Endometrial microvascular endothelial cells (primary cell): ENCODE data around the gene TRAPPC3. TPM values are rescaled to one million over a fixed set of nuclear protein-coding genes. Genes with fewer than 3 reads are reported as not detected.
"Not testable (repeated sequence)": the region's sequence is repeated elsewhere in the genome, so short reads cannot be mapped to it uniquely, and the experiment has no call there.

Experiments
- in situ Hi-C: cut with HindIII; loops from 2 replicates; pipeline ENCODE4 v1.10.0; 2017; ENCODE audit warnings: low sequenced_read_pairs, low pct_unique_long_range_greater_than_20kb; ENCODE audit errors: inconsistent ontology term
- total RNA-seq: library from RNA; depleted of rRNA; stranded (reverse); fragments of >200 nt; gene quantifications from one replicate; pipeline ENCODE4 v1.2.3, GENCODE V29; 2015; ENCODE audit errors: inconsistent ontology term

TRAPPC3 gene
- total RNA-seq, 1 donor from 2014 or later, result 148 TPM

DNA sequence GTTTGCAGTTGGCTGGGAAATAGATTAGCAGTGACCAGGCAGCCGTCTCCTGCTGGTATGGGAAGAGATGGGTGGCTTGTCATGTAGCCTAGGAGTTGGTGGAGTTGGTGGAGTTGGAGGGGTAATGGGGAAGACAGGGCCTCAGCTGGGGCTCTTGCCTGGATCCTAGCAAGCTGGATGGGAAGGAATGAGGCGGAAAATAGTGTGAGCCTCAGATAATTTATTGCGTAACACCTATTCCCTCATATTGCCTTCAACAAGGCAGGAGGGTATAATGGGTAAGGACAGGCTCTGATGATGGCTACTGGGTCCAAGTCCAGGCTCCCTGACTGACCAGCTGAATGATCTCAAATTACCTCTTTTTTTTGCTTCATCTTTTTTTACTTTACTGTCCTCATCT, 19.2 kb upstream of the TRAPPC3 start:
- in situ Hi-C loops, result no loop called here

DNA sequence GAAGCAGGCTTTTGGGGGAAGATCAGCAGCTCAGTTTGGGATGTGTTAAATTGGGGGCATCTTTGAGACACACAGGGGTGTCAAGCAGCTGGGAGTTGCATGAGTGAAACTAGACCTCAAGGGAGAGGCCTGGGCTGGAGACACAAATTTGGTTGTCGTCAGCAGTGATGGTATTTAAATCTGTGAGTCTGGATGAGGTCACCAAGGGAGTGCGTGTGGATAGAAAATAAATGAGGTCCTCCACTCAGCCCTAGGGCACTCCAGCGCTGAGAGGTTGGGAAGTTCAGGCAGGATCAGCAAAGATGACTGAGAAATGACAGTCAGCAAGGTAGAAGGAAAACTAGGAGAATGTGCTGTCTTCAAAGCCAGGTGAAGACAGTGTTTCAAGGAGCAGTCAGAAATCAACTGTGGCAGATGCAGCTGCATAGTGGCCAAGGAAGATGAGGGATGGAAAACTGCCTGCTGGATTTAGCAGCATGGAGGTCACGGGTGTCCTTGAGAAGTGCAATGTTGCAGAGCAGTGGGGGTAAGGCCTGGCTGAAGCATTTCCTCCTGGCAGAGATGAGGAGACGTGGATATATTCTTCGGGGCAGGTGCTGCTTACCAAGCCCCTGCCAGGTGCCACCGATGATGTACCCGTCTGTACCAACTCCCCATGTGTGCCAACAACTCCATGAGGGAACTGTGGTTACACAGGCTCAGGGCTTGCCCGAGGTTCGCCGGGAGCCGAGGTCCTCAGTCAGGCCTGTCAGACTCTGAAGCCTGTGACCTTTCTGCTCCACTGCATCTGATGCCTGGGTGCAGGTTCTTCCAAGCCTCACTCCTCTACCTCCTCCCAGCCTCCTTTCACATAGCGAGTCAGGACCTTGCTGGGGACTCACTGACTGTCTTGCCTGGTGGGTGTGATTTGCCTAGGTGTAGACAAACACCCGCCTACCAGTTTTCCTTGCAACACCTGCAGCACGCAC, 17.9 kb upstream of the TRAPPC3 start:
- in situ Hi-C loops, result no loop called here

DNA sequence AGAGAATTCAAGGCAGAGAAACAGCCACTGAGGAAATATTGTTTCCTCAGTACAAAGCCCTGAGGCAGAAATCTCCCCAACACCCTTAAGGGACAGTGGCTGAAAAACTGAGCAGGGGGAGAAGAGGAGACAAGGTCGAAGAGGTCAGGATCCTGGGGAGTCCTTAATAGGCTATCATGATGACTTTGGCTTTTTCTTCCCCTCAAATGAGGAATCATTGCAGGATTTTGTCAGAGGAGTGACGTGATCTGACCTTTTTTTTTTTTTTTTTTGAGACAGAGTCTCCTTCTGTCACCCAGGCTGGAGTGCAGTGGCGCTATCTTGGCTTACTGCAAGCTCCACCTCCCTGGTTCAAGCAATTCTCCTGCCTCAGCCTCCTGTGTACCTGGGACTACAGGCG, 16.9 kb upstream of the TRAPPC3 start:
- in situ Hi-C loops, result no loop called here

DNA sequence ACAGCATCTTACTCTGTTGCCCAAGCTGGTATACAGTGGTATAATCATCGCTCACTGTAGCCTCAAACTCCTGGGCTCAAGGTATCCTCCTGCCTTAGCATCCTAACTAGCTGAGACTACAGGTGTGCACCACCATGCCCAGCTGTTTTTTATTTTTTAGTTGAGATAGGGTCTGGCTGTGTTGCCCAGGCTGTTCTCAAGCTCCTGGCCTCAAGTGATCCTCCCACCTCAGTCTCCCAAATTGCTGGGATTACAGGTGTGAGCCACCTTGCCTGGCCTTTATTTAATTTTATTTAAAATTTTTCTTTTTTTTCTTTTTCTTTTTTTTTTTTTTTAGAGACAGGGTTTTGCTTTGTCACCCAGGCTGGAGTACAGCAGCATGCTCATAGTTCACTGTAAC, 15.9 kb upstream of the TRAPPC3 start:
- in situ Hi-C loops, result no loop called here

DNA sequence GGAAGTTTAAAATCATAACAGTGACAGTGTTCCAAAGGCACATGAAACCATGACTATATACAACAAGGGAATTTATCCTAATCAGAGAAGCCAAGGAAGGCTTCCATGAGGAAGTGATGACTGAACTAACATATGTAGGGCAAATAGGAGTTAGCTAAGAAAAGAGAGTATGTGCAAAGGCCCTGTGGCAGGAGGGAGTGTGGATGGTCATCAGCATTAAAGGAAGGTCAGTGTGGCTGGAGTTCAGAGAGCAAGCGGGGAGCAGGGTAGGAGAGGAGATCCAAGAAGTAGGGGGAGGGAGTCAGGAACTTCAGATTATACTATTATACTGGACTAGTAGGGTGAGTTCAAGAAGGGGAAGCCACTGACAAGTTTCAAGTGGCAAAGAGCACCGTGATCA, 15.1 kb upstream of the TRAPPC3 start:
- in situ Hi-C loops, result no loop called here

DNA sequence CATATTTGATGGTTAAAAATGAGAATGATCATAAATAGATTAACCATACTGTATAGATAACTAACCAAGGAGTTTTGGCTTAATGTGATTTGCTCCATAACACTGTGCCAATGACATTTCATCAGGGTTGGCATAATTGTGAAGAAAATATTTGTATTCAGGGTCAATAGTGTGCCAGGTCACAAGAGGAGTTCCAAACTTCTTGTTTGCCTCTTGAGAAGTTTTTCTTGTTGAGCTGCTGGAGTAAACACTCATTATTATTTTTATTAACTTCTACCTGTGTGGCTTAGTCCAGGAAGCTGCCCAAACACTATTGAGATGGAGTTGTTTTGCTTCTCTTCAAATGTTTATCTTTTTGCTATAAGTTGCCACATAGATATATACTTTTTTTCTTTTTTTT, 14.1 kb upstream of the TRAPPC3 start:
- in situ Hi-C loops, result no loop called here

DNA sequence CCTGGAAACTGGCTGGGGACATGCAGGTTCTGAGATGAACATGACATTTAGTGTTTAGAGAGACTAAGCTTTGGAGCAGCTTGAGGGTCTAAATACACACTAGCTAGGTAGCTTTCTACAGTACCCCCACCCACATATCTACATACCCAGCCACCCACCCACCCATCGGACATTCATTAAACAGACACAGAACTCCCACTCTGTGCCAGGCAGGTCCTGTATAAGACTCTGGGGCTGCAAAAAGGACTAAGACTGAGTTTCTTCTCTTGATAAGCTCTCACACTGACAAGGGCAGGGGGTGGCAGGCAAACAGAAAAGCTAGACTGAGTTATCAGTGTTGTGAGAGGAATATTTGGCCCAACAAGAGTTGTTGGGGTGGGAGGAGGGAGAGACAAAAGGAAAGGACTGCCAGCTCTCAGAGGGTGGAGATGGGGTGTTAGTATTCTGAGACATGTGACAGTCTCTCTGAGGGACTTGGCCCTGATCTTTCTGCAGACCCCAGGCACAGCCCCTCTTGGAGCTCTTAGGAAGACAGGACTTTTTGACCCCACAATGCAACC, 13.5 kb upstream of the TRAPPC3 start:
- in situ Hi-C loops, result no loop called here

DNA sequence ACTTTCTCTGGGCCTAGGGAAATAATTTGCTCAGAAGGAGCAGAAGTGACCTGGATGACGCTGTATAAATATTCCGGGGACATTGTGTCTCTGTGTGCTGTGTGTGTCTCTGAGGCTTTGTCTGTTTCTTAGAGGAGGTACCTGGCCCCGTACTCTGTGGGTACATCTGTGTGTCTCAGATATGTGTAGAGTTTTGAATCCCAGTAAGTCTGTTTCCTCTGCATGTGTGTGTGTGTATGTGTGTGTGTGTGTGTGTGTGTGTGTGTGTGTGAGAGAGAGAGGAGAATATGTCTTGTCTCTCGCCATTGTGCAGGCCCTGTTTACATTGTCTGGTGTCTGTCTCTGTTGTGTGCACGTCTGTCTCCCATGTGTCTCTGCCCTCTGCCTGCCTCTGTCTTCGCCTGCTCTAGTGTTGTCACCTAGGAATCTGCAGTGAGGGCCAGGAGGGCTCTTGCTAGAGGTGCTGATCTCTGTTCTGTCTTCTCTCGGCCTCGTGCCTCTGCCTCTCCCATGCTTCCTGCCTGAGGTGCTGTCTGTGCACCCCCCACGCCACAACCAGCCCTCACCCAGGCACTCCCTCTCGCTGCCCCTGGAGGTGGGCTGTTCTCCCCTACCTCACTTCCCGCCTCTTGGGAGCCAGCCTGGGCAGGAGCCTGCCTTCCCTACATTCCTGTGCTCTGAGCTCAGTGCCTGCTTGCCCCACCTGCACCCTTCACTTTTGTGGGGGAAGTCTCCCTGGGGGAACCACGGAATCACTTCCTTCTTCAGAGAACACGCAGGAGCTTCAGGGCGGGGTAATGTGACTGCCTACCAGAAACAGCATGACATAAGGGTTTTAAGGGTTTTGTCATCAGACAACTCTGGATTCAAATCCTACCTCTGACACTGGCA, 12.6 kb upstream of the TRAPPC3 start:
- in situ Hi-C loops, result no loop called here

DNA sequence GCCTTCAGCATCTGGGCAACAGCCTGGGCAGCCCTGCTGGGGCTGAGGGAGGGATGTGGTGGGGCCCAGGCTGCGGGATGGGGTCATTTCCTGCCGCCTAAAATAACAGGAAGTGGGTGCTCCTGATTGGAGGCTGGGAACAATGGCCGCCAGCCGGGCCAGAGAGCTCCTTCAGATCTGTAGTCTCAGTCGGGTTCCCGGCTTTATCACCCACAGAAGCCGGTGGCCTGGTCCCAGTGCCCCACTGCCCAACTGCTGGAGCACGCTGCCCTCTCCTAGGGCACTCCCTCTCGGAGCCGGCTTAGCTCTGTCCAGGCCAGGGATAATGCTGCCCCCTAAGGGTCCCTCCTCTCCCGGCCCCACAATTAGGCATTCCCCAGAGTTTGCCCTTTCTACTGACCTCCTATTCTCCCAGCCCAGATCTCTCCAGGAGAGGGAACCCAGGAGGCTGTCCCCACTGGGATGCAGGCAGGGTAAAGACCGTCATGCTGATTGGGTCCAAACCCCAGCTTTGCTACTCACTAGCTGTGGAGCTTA, 11.7 kb upstream of the TRAPPC3 start:
- in situ Hi-C loops, result no loop called here

DNA sequence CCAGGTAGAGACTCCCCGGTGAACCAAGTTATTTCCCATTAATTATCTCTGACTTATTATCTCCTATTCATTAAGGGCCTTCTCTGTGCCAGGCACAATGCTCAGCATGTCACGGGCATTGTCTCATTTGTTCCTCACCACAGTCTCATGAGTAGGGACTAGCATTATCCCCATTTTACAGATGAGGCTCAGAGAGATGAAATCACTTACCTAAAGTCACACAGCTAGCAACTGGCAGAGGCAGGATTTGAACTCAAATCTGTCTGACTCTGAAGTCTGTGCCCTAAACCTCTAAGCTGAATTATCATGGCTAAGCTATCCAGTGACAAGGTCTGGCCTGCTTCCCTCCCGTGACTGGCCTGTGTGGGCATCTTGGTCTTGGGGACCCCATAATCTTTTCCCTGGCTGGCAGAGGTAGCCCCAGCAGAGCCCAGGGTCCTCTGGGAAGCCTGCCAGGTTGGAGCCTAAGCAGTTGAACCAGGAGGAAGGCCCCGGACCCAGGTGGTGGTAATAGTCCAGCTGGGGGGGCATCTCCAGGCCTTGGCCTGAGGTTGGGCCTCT, 11.2 kb upstream of the TRAPPC3 start:
- in situ Hi-C loops, result no loop called here

DNA sequence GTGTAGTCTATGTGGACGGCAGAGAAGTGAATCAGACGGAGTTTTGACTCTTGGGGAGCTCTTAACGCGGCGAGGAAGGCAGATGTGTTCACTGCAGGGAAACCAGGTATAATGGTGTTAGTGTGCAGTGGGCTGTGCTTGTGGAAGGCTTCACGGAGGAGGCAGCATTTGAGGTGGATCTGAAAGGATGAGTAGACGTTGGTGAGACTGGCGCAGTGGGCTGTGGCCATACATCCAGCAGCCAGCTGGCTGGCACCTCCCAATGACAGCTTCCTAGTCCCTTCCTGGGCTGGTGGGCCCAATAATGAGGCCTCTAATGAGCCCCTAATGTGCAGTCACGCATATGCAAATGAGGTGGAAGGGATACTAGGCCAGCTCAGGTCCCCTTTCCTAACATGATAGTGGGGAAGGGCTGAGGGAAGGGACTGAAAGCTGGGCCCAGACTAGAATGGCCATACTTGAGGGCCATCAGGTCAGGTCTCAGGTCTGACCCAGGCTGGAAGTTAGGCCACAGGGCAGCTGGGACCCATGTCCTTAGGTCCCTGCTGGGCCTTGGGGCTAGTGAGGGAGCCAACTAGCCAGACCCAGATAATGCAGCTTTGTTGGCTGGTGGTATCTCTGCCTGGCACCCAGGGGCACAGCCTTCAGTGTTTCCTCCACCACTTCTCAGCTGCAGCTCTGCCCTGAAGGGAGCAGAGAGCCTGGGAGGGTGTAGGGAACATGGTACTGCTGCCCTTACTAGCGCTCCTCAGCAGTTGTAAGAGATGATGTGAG, 10.5 kb upstream of the TRAPPC3 start:
- in situ Hi-C loops, result no loop called here

DNA sequence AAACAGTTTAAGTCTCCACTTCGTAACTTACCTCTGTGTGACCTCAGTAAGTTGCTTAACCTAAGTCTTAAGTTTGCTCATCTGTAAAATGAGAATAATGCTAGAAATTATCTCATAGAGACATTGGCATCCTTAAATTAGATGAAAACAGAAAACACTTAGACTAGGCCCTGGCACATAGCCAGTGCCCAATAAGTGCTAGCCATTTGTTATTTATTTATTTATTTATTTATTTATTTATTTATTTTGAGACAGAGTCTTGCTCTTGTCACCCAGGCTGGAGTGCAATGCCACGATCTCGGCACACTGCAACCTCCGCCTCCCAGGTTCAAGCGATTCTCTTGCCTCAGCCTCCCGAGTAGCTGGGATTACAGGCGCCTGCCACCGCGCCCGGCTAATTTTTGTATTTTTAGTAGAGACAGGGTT, 9.6 kb upstream of the TRAPPC3 start:
- in situ Hi-C loops, result not testable (repeated sequence)

DNA sequence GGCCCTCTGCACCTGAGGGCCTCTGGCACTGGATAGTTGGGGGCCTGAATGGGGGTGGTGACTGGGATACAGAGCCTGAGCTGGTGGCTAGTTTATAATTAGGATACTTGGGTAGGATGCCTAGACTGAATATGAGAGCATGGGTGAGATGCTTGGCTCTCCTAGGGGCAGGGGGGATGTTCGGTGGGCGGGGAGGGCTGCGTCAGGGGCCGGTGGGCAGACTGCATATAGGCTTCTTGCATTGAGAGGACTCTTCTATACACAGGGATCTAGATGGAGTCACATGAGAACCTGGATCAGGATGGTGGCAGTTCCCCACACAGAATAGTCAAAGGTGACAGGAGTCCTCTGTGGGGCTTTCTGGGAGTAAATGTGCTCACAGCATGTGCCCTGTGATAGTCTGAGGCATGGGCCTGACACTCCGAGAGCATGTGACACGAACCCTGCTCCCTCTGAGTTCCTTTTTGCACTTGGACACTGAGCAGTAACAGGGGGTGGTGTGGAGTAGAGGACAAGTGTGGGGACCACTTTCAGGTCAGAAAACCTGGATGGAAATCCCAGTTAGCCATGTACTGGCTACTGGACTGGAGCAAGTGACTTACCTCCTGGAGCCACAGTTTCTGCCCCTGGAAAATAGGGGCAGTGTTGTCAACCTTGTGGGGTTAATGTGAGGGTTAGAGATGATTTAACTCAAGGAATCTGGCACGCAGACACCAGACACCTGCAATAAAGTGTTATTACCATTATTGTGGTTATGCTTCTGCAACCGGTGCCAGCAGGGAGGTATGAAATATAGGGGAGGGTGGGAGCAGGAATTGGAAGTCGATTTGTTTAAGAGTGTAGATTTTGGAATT, 8.9 kb upstream of the TRAPPC3 start:
- in situ Hi-C loops, result no loop called here

DNA sequence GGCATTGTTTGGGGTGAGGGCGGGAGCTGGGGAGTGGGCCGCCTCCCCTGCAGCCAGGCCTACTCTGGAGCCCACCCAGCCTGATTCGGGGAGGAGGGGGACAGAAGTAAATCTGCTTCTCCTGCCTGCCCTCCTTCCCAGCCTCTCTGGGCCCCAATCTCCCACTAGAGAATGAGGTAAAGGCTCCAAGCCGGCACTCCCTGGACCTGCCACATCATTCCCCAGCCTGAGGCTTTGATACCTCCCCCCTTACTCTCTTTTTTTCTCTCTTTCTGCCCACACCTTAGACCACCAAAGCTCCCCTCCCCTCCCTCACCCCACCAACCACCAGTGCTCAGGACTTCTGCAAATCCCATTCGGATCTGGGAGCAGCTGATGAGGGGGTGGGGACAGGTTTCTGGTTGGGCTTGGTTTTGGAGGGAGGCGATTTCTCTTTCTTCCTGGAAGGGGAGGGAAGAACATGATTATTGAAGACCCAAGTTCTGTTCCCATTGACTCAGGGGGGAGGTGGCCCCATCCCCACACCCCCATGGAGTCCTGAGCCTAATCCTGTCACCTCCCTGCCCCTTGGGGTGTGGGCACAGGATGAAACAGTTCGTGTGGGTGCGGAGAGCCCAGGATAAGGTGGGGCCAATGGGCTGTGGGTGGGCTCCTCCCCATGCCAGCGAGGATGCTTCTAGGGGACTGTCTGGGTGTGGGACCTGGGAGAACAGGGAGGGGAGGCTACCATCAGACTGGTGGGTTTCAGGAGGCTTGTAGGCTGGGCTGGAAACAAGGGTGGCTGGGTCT, 8.0 kb upstream of the TRAPPC3 start:
- in situ Hi-C loops, result no loop called here

DNA sequence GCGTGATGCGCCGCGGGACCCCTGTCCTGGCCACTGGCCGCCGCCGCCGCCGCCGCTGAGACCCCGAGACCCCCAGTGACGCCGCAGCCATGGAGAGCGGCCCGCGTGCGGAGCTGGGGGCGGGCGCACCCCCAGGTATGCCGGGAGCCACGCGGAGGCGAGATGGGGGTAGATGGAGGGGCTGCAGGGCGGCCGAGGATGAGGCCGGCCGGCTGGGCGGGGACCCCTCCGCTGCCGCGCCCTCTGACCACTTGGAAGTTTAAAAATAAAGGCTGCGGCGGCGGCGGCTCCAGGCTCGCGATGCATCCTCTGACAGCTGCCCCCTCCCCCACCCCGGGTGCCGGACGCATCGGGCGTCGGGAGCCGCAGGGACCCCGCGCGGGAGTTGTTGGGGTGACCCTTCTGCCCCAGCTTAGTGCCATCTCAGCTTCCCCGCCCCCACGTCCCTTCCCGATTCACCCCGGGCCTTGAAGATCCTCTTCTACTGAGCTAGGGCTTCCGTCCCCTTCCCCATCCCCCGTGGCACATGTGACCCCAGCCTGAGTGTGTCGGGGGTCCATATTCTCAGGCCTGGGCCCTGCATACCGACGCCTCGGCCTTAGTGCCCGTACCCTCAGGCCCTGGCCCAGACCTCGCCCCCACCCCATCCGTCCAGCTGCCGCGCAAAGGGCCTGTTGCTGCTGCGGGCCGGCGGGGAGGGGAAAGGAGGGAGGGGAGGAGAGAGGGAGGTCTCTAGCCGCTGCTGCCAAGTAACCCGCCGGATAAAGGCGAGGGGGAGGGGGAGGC, 7.2 kb upstream of the TRAPPC3 start:
- in situ Hi-C loops, result no loop called here
